Measurements from ENCODE around the gene POM121L2.

Gene POM121L2

GRCh38 chr6:27312146-27312949 lies at the start of gene POM121L2:
Gene POM121L2, minus strand, starts transcription at chr6:27312273. Its CDS starts 103 bp downstream, at chr6:27312170.
- in situ Hi-C loops (cut with HindIII; ENCODE audit: low sequenced_read_pairs), result no loop called here

- in situ Hi-C loops (cut with HindIII; ENCODE audit: low sequenced_read_pairs), result no loop called here
Observed at GRCh38 chr6:27359231-27359630, 47.2 kb upstream of the POM121L2 start.

GRCh38 chr6:27358786-27359185 lies 46.7 kb upstream of the POM121L2 start:
- in situ Hi-C loops (cut with HindIII; ENCODE audit: low sequenced_read_pairs), result no loop called here

- in situ Hi-C loops (cut with HindIII; ENCODE audit: low sequenced_read_pairs), result no loop called here
Observed at GRCh38 chr6:27352850-27353249, 40.8 kb upstream of the POM121L2 start.

GRCh38 chr6:27334141-27334540 lies 22.1 kb upstream of the POM121L2 start:
- in situ Hi-C loops (cut with HindIII; ENCODE audit: low sequenced_read_pairs), result no loop called here

- in situ Hi-C loops (cut with HindIII; ENCODE audit: low sequenced_read_pairs), result no loop called here
Observed at GRCh38 chr6:27333642-27334040, 21.6 kb upstream of the POM121L2 start.

GRCh38 chr6:27332692-27333641 lies 20.9 kb upstream of the POM121L2 start:
- in situ Hi-C loops (cut with HindIII; ENCODE audit: low sequenced_read_pairs), result no loop called here

GRCh38 chr6:27327023-27327738 lies 15.1 kb upstream of the POM121L2 start:
- in situ Hi-C loops (cut with HindIII; ENCODE audit: low sequenced_read_pairs), result no loop called here

- in situ Hi-C loops (cut with HindIII; ENCODE audit: low sequenced_read_pairs), result no loop called here
Observed at GRCh38 chr6:27321901-27322300, 9.8 kb upstream of the POM121L2 start.

- in situ Hi-C loops (cut with HindIII; ENCODE audit: low sequenced_read_pairs), result no loop called here
Observed at GRCh38 chr6:27321370-27321769, 9.3 kb upstream of the POM121L2 start.

- in situ Hi-C loops (cut with HindIII; ENCODE audit: low sequenced_read_pairs), result no loop called here
Observed at GRCh38 chr6:27318973-27319372, 6.9 kb upstream of the POM121L2 start.

GRCh38 chr6:27314046-27314445 lies 2.0 kb upstream of the POM121L2 start:
- in situ Hi-C loops (cut with HindIII; ENCODE audit: low sequenced_read_pairs), result no loop called here

- in situ Hi-C loops (cut with HindIII; ENCODE audit: low sequenced_read_pairs), result no loop called here
Observed at GRCh38 chr6:27312950-27313271, 838 bp upstream of the POM121L2 start.

GRCh38 chr6:27311806-27312145 lies 297 bp downstream of the POM121L2 start:
- in situ Hi-C loops (cut with HindIII; ENCODE audit: low sequenced_read_pairs), result no loop called here

GRCh38 chr6:27303613-27304272 lies 8.3 kb downstream of the POM121L2 start:
- in situ Hi-C loops (cut with HindIII; ENCODE audit: low sequenced_read_pairs), result no loop called here

GRCh38 chr6:27297857-27298730 lies 14.0 kb downstream of the POM121L2 start:
- in situ Hi-C loops (cut with HindIII; ENCODE audit: low sequenced_read_pairs), result loop anchor here (10.0 kb wide), 1 partner anchor 307 kb away; no protein-coding TSS in a partner anchor

GRCh38 chr6:27297484-27297856 lies 14.6 kb downstream of the POM121L2 start:
- in situ Hi-C loops (cut with HindIII; ENCODE audit: low sequenced_read_pairs), result loop anchor here (10.0 kb wide), 1 partner anchor 307 kb away; no protein-coding TSS in a partner anchor

GRCh38 chr6:27296106-27296783 lies 15.8 kb downstream of the POM121L2 start:
- in situ Hi-C loops (cut with HindIII; ENCODE audit: low sequenced_read_pairs), result loop anchor here (10.0 kb wide), 1 partner anchor 309 kb away; no protein-coding TSS in a partner anchor
